ENCODE results near the gene STRN4. TPM values are rescaled to one million over a fixed set of nuclear protein-coding genes. Genes with fewer than 3 reads are reported as not detected.

STRN4 gene
- total RNA-seq, 1 donor = 45.9 TPM

DNA sequence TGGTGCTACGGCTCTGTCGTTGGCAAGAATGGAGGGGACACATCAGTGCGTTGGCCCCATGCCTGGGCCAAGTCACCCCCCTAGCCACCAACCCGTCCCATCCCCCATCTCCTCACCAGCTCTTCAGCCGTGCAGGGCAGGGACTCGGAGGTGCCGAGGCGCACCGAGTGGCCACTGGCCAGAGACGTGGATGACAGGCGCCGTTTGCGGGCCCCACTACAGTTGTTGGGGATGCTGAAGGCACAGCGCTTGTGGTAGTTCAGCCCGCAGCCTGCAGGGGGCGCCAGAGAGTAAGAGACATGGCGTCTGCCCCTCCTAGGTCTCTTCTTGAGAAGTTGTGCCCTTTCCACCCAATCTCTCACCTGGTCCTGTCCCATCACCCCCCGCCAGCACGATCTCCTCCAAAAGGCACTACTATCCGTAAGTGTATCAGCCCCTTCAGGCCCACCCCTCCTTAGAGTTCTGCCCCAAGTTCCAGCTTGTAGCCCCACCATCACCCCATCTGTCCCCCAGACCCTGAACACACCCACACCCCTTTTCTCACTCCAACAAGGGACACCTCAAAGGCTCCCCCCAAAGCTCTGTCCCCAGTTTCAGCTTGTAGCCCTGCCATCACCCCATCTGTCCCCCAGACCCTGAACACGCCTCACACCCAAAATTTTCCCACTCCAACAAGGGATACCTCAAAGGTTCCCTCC is 41.7 kb downstream of the STRN4 start:
- TF ChIP-seq, protein P1, sequence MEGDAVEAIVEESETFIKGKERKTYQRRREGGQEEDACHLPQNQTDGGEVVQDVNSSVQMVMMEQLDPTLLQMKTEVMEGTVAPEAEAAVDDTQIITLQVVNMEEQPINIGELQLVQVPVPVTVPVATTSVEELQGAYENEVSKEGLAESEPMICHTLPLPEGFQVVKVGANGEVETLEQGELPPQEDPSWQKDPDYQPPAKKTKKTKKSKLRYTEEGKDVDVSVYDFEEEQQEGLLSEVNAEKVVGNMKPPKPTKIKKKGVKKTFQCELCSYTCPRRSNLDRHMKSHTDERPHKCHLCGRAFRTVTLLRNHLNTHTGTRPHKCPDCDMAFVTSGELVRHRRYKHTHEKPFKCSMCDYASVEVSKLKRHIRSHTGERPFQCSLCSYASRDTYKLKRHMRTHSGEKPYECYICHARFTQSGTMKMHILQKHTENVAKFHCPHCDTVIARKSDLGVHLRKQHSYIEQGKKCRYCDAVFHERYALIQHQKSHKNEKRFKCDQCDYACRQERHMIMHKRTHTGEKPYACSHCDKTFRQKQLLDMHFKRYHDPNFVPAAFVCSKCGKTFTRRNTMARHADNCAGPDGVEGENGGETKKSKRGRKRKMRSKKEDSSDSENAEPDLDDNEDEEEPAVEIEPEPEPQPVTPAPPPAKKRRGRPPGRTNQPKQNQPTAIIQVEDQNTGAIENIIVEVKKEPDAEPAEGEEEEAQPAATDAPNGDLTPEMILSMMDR (IDR thresholded peaks at IDR 0.05; ENCODE audit: insufficient read depth, low read length) = peak; percentile 95
- no peak overlapping the region for H3K4me3 ChIP-seq (ENCODE audit: low read depth, low read length)
- peak; percentile 44 for DNase-seq (ENCODE audit: low read depth)

DNA sequence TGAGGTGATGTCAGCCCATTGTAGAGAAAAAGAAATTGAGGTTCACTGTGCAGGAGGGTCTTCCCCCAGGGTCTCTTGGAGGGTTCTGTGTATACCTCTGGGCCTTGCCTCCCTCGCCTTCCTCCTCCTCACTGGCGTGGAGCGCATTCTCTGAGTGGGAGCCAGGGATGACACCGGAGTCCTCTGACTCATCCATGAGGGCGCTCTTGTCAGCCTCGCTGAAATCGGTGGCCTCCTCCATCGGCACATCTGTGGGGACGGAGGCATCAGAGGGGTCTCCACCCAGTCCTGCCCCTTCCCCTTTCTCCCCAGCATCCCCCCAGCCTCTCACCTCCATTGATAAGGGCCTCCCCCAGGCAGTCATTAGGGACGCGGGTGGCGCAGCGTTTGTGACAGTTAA is 45.5 kb downstream of the STRN4 start:
- DNase-seq (ENCODE audit: low read depth) = no peak
- TF ChIP-seq, protein P1 (IDR thresholded peaks at IDR 0.05; ENCODE audit: insufficient read depth, low read length) = no peak
- H3K4me3 ChIP-seq (ENCODE audit: low read depth, low read length) = no peak overlapping the region

DNA sequence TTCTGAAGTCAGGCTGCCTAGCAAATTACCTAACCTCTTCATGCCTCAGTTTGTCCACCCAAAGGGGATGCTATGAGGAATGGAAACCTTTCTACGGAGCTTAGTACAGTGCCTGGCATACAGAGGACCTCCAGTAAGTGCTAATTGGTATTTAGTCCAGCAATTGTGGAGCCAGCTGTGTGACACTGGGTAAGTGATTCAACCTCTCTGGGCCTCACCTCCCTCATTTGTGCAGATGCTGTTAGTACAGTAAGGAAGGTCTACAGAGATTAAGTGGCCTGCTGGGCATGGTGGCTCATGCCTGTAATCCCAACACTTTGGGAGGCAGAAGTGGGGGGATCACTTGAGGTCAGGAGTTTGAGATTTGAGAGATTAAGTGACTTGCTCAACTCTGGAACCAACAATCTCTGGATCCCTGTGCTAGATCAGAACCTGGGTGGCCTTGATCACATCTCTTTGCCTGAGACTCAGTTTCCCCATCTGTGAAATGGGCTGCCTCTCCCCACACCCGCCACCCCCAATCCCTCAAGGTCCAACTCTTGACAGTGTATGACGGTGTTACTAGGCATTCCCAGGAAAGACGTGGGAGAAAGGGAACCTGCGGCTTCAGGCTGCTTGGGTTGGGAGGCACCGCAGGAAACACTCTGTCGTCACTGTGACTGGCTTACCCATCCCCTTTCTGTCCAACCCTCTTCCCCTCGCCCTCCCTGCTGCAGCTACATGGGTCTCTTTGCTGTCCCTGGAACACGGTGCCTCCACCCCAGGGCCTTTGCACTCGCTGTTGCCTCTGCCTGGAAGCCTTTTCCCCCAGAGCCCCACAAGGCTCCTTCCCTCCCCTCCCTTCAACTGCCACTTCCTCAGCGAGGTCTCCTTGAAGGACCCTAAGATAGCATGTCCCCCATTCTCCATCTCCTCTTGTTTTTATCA is 47.6 kb downstream of the STRN4 start:
- TF ChIP-seq, protein P1 (IDR thresholded peaks at IDR 0.05; ENCODE audit: insufficient read depth, low read length) = no peak
- H3K4me3 ChIP-seq (ENCODE audit: low read depth, low read length) = no peak overlapping the region
- no peak for DNase-seq (ENCODE audit: low read depth)

DNA sequence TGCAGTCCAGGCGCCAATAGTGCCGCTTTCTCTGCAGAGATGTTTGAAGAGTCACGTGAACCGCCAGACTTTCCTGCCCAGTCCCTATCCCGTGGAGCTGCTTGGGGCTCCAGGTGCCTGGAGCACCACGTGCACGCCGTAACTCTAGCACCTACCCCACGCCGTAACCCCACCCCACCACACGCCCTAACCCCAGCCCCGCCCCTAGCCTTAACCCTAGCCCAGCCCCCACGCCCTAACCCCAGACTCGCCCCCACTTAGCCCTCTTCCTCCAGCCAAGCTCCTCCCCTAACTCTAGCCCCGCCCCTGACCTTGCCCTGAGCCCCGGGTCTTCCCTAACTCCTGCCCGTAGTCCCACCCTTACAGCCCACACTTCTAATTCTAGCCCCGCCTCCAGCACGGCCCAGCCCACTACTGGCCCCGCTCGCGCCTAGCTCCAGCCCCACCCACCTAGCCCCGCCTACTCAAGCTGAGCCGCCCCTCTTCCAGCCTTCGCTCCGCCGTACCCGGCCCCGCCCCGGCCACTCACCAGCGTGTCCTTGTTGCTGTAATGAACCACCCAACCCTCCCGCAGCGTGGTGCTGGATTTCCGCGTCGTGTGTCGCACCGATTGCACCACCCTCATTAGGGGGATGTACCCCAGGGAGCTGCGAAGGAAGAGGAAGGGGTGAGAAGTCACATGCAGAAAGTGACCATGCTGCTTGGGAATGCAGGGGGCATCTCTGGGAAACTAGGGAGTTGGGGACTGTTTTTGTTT is 48.9 kb downstream of the STRN4 start:
- peak; percentile 51 for DNase-seq (ENCODE audit: low read depth)
- no peak overlapping the region for H3K4me3 ChIP-seq (ENCODE audit: low read depth, low read length)
- TF ChIP-seq, protein P1 (IDR thresholded peaks at IDR 0.05; ENCODE audit: insufficient read depth, low read length) = no peak

DNA sequence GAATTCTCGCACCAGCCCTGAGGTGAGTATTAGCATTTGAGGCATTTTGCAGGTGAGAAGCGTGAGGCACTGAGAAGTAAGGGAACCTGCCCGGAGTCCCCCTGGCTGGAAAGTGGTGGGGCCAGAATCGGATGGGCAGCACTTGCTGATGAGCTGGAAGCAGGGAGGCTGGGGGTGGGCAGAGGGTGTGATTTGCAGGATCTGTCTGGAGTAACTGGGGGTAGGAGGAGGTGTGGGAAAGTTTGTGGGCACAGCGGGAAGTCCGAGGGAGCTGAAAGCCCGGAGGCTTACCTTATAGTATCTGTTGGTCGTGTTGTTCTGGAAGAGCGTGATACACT is 49.4 kb downstream of the STRN4 start:
- TF ChIP-seq, protein P1 (IDR thresholded peaks at IDR 0.05; ENCODE audit: insufficient read depth, low read length) = no peak
- DNase-seq (ENCODE audit: low read depth) = no peak
- H3K4me3 ChIP-seq (ENCODE audit: low read depth, low read length) = no peak overlapping the region

DNA sequence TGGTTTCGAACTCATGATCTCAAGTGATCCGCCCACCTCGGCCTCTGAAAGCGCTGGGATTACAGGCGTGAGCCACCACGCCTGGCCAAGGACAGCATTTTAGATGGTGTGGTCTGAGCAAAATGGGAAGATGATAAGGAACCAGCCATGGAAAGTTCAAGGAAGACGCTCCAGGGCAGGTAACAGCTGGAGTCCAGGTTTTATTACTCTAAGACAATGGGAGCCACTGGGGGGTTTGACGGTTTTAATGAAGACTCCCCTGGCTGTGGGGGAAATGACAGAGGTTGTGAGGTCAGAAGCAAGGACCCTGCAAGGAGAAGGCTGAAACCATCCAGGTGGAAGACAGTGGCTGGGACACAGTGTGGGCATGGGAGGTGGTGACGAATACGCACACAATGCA is 50.2 kb downstream of the STRN4 start:
- no peak for DNase-seq (ENCODE audit: low read depth)
- TF ChIP-seq, protein P1 (IDR thresholded peaks at IDR 0.05; ENCODE audit: insufficient read depth, low read length) = no peak
- H3K4me3 ChIP-seq (ENCODE audit: low read depth, low read length) = no peak overlapping the region
